SK-N-SH treated with all-trans-retinoic acid at 6 μM for 48 hours (cell line): ENCODE data around the gene LAIR2.

ENCODE experiments used
- ATAC-seq: fragments of 200-7000 bp; cut with Tn5 transposase; 3 replicates; pipeline ENCODE4 v1.9.1; 2020; ENCODE audit warnings: mild to moderate bottlenecking, moderate library complexity
- ARNTL ChIP-seq: fragments of 450-650 bp; formaldehyde crosslinking; IDR thresholded peaks from 2 replicates; pipeline ENCODE4 v1.5.0; 2020; ENCODE audit warnings: low read depth, mild to moderate bottlenecking, moderate library complexity, borderline replicate concordance
- BACH2 ChIP-seq: fragments of 250-450 bp; sonication (Bioruptor Pico); IDR thresholded peaks from 2 replicates; pipeline ENCODE4 v1.9.0; 2021; ENCODE audit warnings: mild to moderate bottlenecking, borderline replicate concordance
- CREB5 ChIP-seq: fragments of 250-450 bp; sonication (Bioruptor Pico); IDR thresholded peaks from 2 replicates; pipeline ENCODE4 v1.5.1; 2020; ENCODE audit warnings: low read depth, mild to moderate bottlenecking, moderate library complexity
- CSDC2 ChIP-seq: fragments of 250-450 bp; sonication (Bioruptor Pico); IDR thresholded peaks from 2 replicates; pipeline ENCODE4 v1.5.0; 2020; ENCODE audit warnings: mild to moderate bottlenecking, moderate library complexity
- CSRNP3 ChIP-seq: fragments of 250-450 bp; sonication (Bioruptor Pico); IDR thresholded peaks from 2 replicates; pipeline ENCODE4 v1.5.1; 2021; ENCODE audit warnings: mild to moderate bottlenecking, moderate library complexity
- ESRRG ChIP-seq: fragments of 250-450 bp; sonication (Bioruptor Pico); IDR thresholded peaks from 2 replicates; pipeline ENCODE4 v1.6.1; 2021; ENCODE audit warnings: mild to moderate bottlenecking
- GLIS3 ChIP-seq: fragments of 250-450 bp; sonication (Bioruptor Pico); IDR thresholded peaks from 2 replicates; pipeline ENCODE4 v1.5.0; 2020; ENCODE audit warnings: mild to moderate bottlenecking, moderate library complexity
- OSR1 ChIP-seq: fragments of 250-450 bp; sonication (Bioruptor Pico); IDR thresholded peaks from 2 replicates; pipeline ENCODE4 v1.8.0; 2022; ENCODE audit warnings: moderate library complexity, mild to moderate bottlenecking, inconsistent platforms
- PATZ1 ChIP-seq: fragments of 250-450 bp; sonication (Bioruptor Pico); IDR thresholded peaks from 2 replicates; pipeline ENCODE4 v1.8.0; 2020; ENCODE audit warnings: mild to moderate bottlenecking, moderate library complexity, borderline replicate concordance
- POU6F1 ChIP-seq: fragments of 250-450 bp; sonication (Bioruptor Pico); IDR thresholded peaks from 2 replicates; pipeline ENCODE4 v1.8.0; 2021; ENCODE audit warnings: low read depth, mild to moderate bottlenecking, moderate library complexity, borderline replicate concordance
- PPARA ChIP-seq: fragments of 250-450 bp; sonication (Bioruptor Pico); IDR thresholded peaks from 2 replicates; pipeline ENCODE4 v1.5.0; 2020; ENCODE audit warnings: mild to moderate bottlenecking, borderline replicate concordance
- RARB ChIP-seq: fragments of 250-450 bp; sonication (Bioruptor Pico); IDR thresholded peaks from 2 replicates; pipeline ENCODE4 v1.8.0; 2021; ENCODE audit warnings: mild to moderate bottlenecking, moderate library complexity
- SNAI2 ChIP-seq: fragments of 250-450 bp; sonication (Bioruptor Pico); IDR thresholded peaks from 2 replicates; pipeline ENCODE4 v1.5.0; 2020; ENCODE audit warnings: mild to moderate bottlenecking, moderate library complexity
- TCF4 ChIP-seq: fragments of 250-450 bp; sonication (Bioruptor Pico); IDR thresholded peaks from 2 replicates; pipeline ENCODE4 v1.8.0; 2021; ENCODE audit warnings: mild to moderate bottlenecking, moderate library complexity, borderline replicate concordance
- TOX ChIP-seq: fragments of 250-450 bp; sonication (Bioruptor Pico); IDR thresholded peaks from 2 replicates; pipeline ENCODE4 v1.8.0; 2021; ENCODE audit warnings: mild to moderate bottlenecking, moderate library complexity, borderline replicate concordance
- ZC3H10 ChIP-seq: fragments of 250-450 bp; sonication (Bioruptor Pico); IDR thresholded peaks from 2 replicates; pipeline ENCODE4 v1.5.1; 2021; ENCODE audit warnings: mild to moderate bottlenecking, moderate library complexity
- ZFP3 ChIP-seq: fragments of 250-450 bp; sonication (Bioruptor Pico); IDR thresholded peaks from 2 replicates; pipeline ENCODE4 v1.5.0; 2020; ENCODE audit warnings: mild to moderate bottlenecking, moderate library complexity
- ZFP30 ChIP-seq: fragments of 450-650 bp; formaldehyde crosslinking; IDR thresholded peaks from 2 replicates; pipeline ENCODE4 v1.5.0; 2022; ENCODE audit warnings: mild to moderate bottlenecking, moderate library complexity
- ZNF565 ChIP-seq: fragments of 450-650 bp; formaldehyde crosslinking; conservative IDR thresholded peaks from 2 replicates; pipeline ENCODE4 v1.5.0; 2020; ENCODE audit warnings: low read depth, mild to moderate bottlenecking, moderate library complexity
- ZNF70 ChIP-seq: fragments of 450-650 bp; formaldehyde crosslinking; IDR thresholded peaks from 2 replicates; pipeline ENCODE4 v1.5.0; 2020; ENCODE audit warnings: mild to moderate bottlenecking, moderate library complexity
- ZNF8 ChIP-seq: fragments of 450-650 bp; formaldehyde crosslinking; IDR thresholded peaks from 2 replicates; pipeline ENCODE4 v1.5.0; 2020; ENCODE audit warnings: mild to moderate bottlenecking, moderate library complexity

Gene LAIR2

GRCh38 chr19:54551950-54552912 lies 49.6 kb downstream of the LAIR2 start (continued):
- no peak for TF ChIP-seq PATZ1 (CRISPR knock-in tag)
- no peak for TF ChIP-seq ARNTL (CRISPR knock-in tag)
- no peak for TF ChIP-seq BACH2 (CRISPR knock-in tag)
- TF ChIP-seq ZC3H10 (CRISPR knock-in tag): no peak

GRCh38 chr19:54552913-54553310 lies 50.3 kb downstream of the LAIR2 start:
- ATAC-seq: no peak
- no peak for TF ChIP-seq CREB5 (CRISPR knock-in tag)
- TF ChIP-seq TOX (CRISPR knock-in tag): no peak
- TF ChIP-seq ZNF8 (CRISPR knock-in tag): no peak
- TF ChIP-seq SNAI2 (CRISPR knock-in tag): no peak
- no peak for TF ChIP-seq OSR1 (CRISPR knock-in tag)
- TF ChIP-seq PPARA (CRISPR knock-in tag): no peak
- TF ChIP-seq ZNF565: no peak
- no peak for TF ChIP-seq ZFP3
- no peak for TF ChIP-seq CSDC2 (CRISPR knock-in tag)
- TF ChIP-seq ESRRG (CRISPR knock-in tag): no peak
- TF ChIP-seq BACH2 (CRISPR knock-in tag): no peak
- no peak for TF ChIP-seq ZNF70
- TF ChIP-seq PATZ1 (CRISPR knock-in tag): no peak
- no peak for TF ChIP-seq POU6F1
- no peak for TF ChIP-seq GLIS3 (CRISPR knock-in tag)
- TF ChIP-seq RARB (CRISPR knock-in tag): no peak
- no peak for TF ChIP-seq TCF4 (CRISPR knock-in tag)
- TF ChIP-seq ARNTL (CRISPR knock-in tag): no peak
- TF ChIP-seq, all 23 proteins: peak for 0

- TF ChIP-seq ZNF565: no peak
- no peak for TF ChIP-seq ESRRG (CRISPR knock-in tag)
- no peak for TF ChIP-seq CREB5 (CRISPR knock-in tag)
- no peak for TF ChIP-seq ZC3H10 (CRISPR knock-in tag)
- no peak for TF ChIP-seq ZNF8 (CRISPR knock-in tag)
- no peak for TF ChIP-seq CSRNP3
- TF ChIP-seq GLIS3 (CRISPR knock-in tag): no peak
- TF ChIP-seq OSR1 (CRISPR knock-in tag): no peak
- no peak for TF ChIP-seq ZNF70
- TF ChIP-seq ZFP30: no peak
- no peak for TF ChIP-seq PATZ1 (CRISPR knock-in tag)
- TF ChIP-seq ARNTL (CRISPR knock-in tag): no peak
- TF ChIP-seq BACH2 (CRISPR knock-in tag): no peak
- no peak for ATAC-seq
Observed at GRCh38 chr19:54554006-54554405, 51.4 kb downstream of the LAIR2 start.
